WTC11 (cell line): Measurements from ENCODE around the gene MAP4K4. TPM values are rescaled to one million over a fixed set of nuclear protein-coding genes. Genes with fewer than 3 reads are reported as not detected.

ENCODE experiments used
- ATAC-seq: fragments of 200-7000 bp; cut with Tn5 transposase; 2 replicates; pipeline ENCODE4 v1.10.0; 2021; ENCODE audit warnings: mild to moderate bottlenecking, moderate library complexity
- CTCF ChIA-PET: fragments of 300-600 bp; sonication (Branson Sonifier 250); formaldehyde crosslinking; loops from one replicate; lab custom pipeline; 2021; ENCODE audit warnings: antibody characterized with exemption; lab: Charles Lee
- POLR2A ChIA-PET: fragments of 350-600 bp; sonication (Branson Sonifier 250); formaldehyde crosslinking; loops from one replicate; lab custom pipeline; 2021; ENCODE audit warnings: antibody characterized with exemption; lab: Charles Lee
- DNase-seq: peaks from one replicate; pipeline ENCODE4 v3.0.0; 2021; ENCODE audit warnings: low spot score
- H3K27ac Mint-ChIP-seq: 2 replicates; pipeline ENCODE4 v1.8.0; 2021; ENCODE audit warnings: mixed read lengths
- H3K27me3 Mint-ChIP-seq: 2 replicates; pipeline ENCODE4 v1.8.0; 2021; ENCODE audit warnings: low read depth, mild to moderate bottlenecking, moderate library complexity, mixed read lengths
- H3K36me3 Mint-ChIP-seq: 2 replicates; pipeline ENCODE4 v1.8.0; 2021; ENCODE audit warnings: mixed read lengths
- H3K4me1 Mint-ChIP-seq: 2 replicates; pipeline ENCODE4 v1.8.0; 2022; ENCODE audit warnings: mixed read lengths
- H3K4me3 Mint-ChIP-seq: 2 replicates; pipeline ENCODE4 v1.8.0; 2021; ENCODE audit warnings: mild to moderate bottlenecking, moderate library complexity, mixed read lengths
- H3K9me3 Mint-ChIP-seq: 2 replicates; pipeline ENCODE4 v1.8.0; 2021; ENCODE audit warnings: mixed read lengths
- ARID4B ChIP-seq: sonication (generic); formaldehyde crosslinking; IDR thresholded peaks from 2 replicates; pipeline ENCODE4 v1.8.0; 2023; ENCODE audit warnings: missing genetic modification reagents, mild to moderate bottlenecking, borderline replicate concordance
- ATF1 ChIP-seq: sonication (generic); formaldehyde crosslinking; IDR thresholded peaks from 2 replicates; pipeline ENCODE4 v1.8.1; 2023; ENCODE audit warnings: mild to moderate bottlenecking, moderate library complexity, missing genetic modification reagents
- ATF3 ChIP-seq: sonication (generic); formaldehyde crosslinking; conservative IDR thresholded peaks from 2 replicates; pipeline ENCODE4 v1.8.1; 2022; ENCODE audit warnings: mild to moderate bottlenecking, missing genetic modification reagents
- ATF6 ChIP-seq: sonication (generic); formaldehyde crosslinking; IDR thresholded peaks from 2 replicates; pipeline ENCODE4 v1.8.1; 2023; ENCODE audit warnings: mild to moderate bottlenecking, missing genetic modification reagents
- CDX4 ChIP-seq: fragments of 250-450 bp; sonication (Bioruptor Pico); IDR thresholded peaks from 2 replicates; pipeline ENCODE4 v1.9.0; 2021; ENCODE audit warnings: moderate library complexity, mild to moderate bottlenecking, inconsistent platforms, borderline replicate concordance
- ELF4 ChIP-seq: sonication (generic); formaldehyde crosslinking; IDR thresholded peaks from 2 replicates; pipeline ENCODE4 v1.8.1; 2022; ENCODE audit warnings: low read depth, mild to moderate bottlenecking, moderate library complexity, missing genetic modification reagents
- EMX1 ChIP-seq: fragments of 250-450 bp; sonication (Bioruptor Pico); IDR thresholded peaks from 2 replicates; pipeline ENCODE4 v1.8.0; 2021; ENCODE audit warnings: mild to moderate bottlenecking
- ESRRA ChIP-seq: sonication (generic); formaldehyde crosslinking; IDR thresholded peaks from 2 replicates; pipeline ENCODE4 v1.8.1; 2022; ENCODE audit warnings: mild to moderate bottlenecking, missing genetic modification reagents, borderline replicate concordance
- ETV6 ChIP-seq: sonication (generic); formaldehyde crosslinking; IDR thresholded peaks from 2 replicates; pipeline ENCODE4 v1.8.1; 2022; ENCODE audit warnings: mild to moderate bottlenecking, missing genetic modification reagents
- IRF1 ChIP-seq: sonication (generic); formaldehyde crosslinking; IDR thresholded peaks from 2 replicates; pipeline ENCODE4 v1.8.0; 2023; ENCODE audit warnings: missing genetic modification reagents
- PREB ChIP-seq: sonication (generic); formaldehyde crosslinking; IDR thresholded peaks from 2 replicates; pipeline ENCODE4 v1.8.1; 2022; ENCODE audit warnings: mild to moderate bottlenecking, missing genetic modification reagents, moderate library complexity, borderline replicate concordance
- SMAD3 ChIP-seq: sonication (generic); formaldehyde crosslinking; IDR thresholded peaks from 2 replicates; pipeline ENCODE4 v1.8.0; 2022; ENCODE audit warnings: missing genetic modification reagents, mild to moderate bottlenecking, borderline replicate concordance
- SMAD4 ChIP-seq: sonication (generic); formaldehyde crosslinking; IDR thresholded peaks from 2 replicates; pipeline ENCODE4 v1.8.0; 2022; ENCODE audit warnings: mild to moderate bottlenecking, missing genetic modification reagents
- SOX15 ChIP-seq: fragments of 250-450 bp; sonication (Bioruptor Pico); IDR thresholded peaks from 2 replicates; pipeline ENCODE4 v1.9.0; 2021; ENCODE audit warnings: mild to moderate bottlenecking
- SP1 ChIP-seq: sonication (generic); formaldehyde crosslinking; conservative IDR thresholded peaks from 2 replicates; pipeline ENCODE4 v1.8.1; 2022; ENCODE audit warnings: missing genetic modification reagents
- TEAD1 ChIP-seq: sonication (generic); formaldehyde crosslinking; IDR thresholded peaks from 2 replicates; pipeline ENCODE4 v1.8.0; 2022; ENCODE audit warnings: mild to moderate bottlenecking, missing genetic modification reagents
- USF1 ChIP-seq: sonication (generic); formaldehyde crosslinking; IDR thresholded peaks from 2 replicates; pipeline ENCODE4 v1.8.0; 2022; ENCODE audit warnings: mild to moderate bottlenecking, missing genetic modification reagents
- ZBTB43 ChIP-seq: sonication (generic); formaldehyde crosslinking; IDR thresholded peaks from 2 replicates; pipeline ENCODE4 v1.8.1; 2023; ENCODE audit warnings: mild to moderate bottlenecking, missing genetic modification reagents
- ZMAT4 ChIP-seq: fragments of 250-450 bp; sonication (Bioruptor Pico); IDR thresholded peaks from 2 replicates; pipeline ENCODE4 v1.9.0; 2021; ENCODE audit warnings: mild to moderate bottlenecking
- ZNF232 ChIP-seq: sonication (generic); formaldehyde crosslinking; IDR thresholded peaks from 2 replicates; pipeline ENCODE4 v1.8.0; 2022; ENCODE audit warnings: mild to moderate bottlenecking, missing genetic modification reagents
- ZNF396 ChIP-seq: fragments of 250-450 bp; sonication (Bioruptor Pico); IDR thresholded peaks from 2 replicates; pipeline ENCODE4 v1.8.0; 2021; ENCODE audit warnings: mild to moderate bottlenecking, moderate library complexity, borderline replicate concordance
- ZNF423 ChIP-seq: fragments of 250-450 bp; sonication (Bioruptor Pico); IDR thresholded peaks from 2 replicates; pipeline ENCODE4 v2.1.2; 2022; ENCODE audit warnings: mild to moderate bottlenecking, moderate library complexity
- total RNA-seq: library from RNA; stranded (reverse); gene quantifications from 3 replicates; pipeline ENCODE4 v1.2.3, GENCODE V29; 2021

MAP4K4 gene
- total RNA-seq, 1 experiment from 2014 or later, result 112 TPM

- TF ChIP-seq CDX4 (CRISPR knock-in tag) (no peak), SMAD3 (CRISPR knock-in tag) (no peak), PREB (CRISPR knock-in tag) (no peak), ATF1 (no peak), ARID4B (CRISPR knock-in tag) (no peak), ZNF423 (CRISPR knock-in tag) (no peak), ESRRA (CRISPR knock-in tag) (no peak), ZNF396 (no peak), SP1 (CRISPR knock-in tag) (no peak), EMX1 (CRISPR knock-in tag) (no peak), TEAD1 (CRISPR knock-in tag) (no peak), ELF4 (no peak), USF1 (CRISPR knock-in tag) (no peak), ZMAT4 (CRISPR knock-in tag) (no peak)
Observed at GRCh38 chr2:101817481-101817880, 120.0 kb downstream of the MAP4K4 start (continued).

GRCh38 chr2:101818531-101819451, 121.3 kb downstream of the MAP4K4 start:
- peak overlapping the region; percentile 78 for H3K27ac Mint-ChIP-seq
- ATAC-seq, result no peak; the same call in 1 of the 2 replicates
- peak overlapping the region; percentile 0; the same call in 1 of the 2 replicates for H3K4me3 Mint-ChIP-seq
- ChIA-PET CTCF (interaction anchor here (2.6 kb wide), 1 partner anchor 13 kb away, joined by 12 read pairs; no protein-coding TSS in a partner anchor), POLR2A (interaction anchor here (0.6 kb wide), 1 partner anchor 1007 kb away, joined by 3 read pairs; no protein-coding TSS in a partner anchor)
- no peaks in the 10 kb centered on the region for H3K27me3 Mint-ChIP-seq
- no peak for DNase-seq
- no peaks in the 10 kb centered on the region for H3K36me3 Mint-ChIP-seq
- peaks cover 70% of the 10 kb centered on the region for H3K4me1 Mint-ChIP-seq
- no peaks in the 10 kb centered on the region for H3K9me3 Mint-ChIP-seq
- TF ChIP-seq ZNF232 (CRISPR knock-in tag) (no peak), IRF1 (CRISPR knock-in tag) (no peak), SOX15 (CRISPR knock-in tag) (no peak), ELF4 (no peak), ATF6 (CRISPR knock-in tag) (no peak), SMAD4 (no peak), ATF3 (no peak), ETV6 (CRISPR knock-in tag) (no peak), ZBTB43 (no peak)
